Activated naive CD4-positive, alpha-beta T cell treated with anti-CD3 and anti-CD28 coated beads, Interleukin-2, amount 50 U/mL, for 72 hours (primary cell): Measurements from ENCODE around the gene HAUS1. TPM values are rescaled to one million over a fixed set of nuclear protein-coding genes. Genes with fewer than 3 reads are reported as not detected.
"Not testable (repeated sequence)": the region's sequence is repeated elsewhere in the genome, so short reads cannot be mapped to it uniquely, and the experiment has no call there.

Experiments
- ATAC-seq, 2 donors: fragments of 150-1000 bp; cut with Tn5 transposase; 2 replicates each; pipeline ENCODE4 v1.10.0; 2021; ENCODE audit warnings: mild to moderate bottlenecking in 2 of 2, moderate library complexity in 2 of 2
- DNase-seq, 2 donors: peaks; one replicate each; pipeline ENCODE4 v3.0.0; 2021 to 2022; ENCODE audit warnings: low spot score in 2 of 2
- H3K27ac Mint-ChIP-seq, 2 donors: one replicate each; pipeline ENCODE4 v1.8.0; 2022; ENCODE audit warnings: mild to moderate bottlenecking in 2 of 2, mixed read lengths in 2 of 2
- H3K36me3 Mint-ChIP-seq, 2 donors: one replicate each; pipeline ENCODE4 v1.8.0; 2022; ENCODE audit warnings: mixed read lengths in 2 of 2
- H3K9me3 Mint-ChIP-seq, 2 donors: one replicate each; pipeline ENCODE4 v1.8.0; 2022; ENCODE audit warnings: mixed read lengths in 2 of 2
- total RNA-seq, 2 donors: library from RNA; stranded (reverse); gene quantifications; one replicate each; pipeline ENCODE4 v1.2.3, GENCODE V29; 2022

The HAUS1 gene
- total RNA-seq, 2 donors from 2014 or later: 54.4 to 61.4 TPM

- DNase-seq: no peak
- H3K27ac Mint-ChIP-seq: peak overlapping the region in 1 of 2 donors; percentile 15
- ATAC-seq: no peak
- H3K9me3 Mint-ChIP-seq: no peaks in the 10 kb centered on the region
- peaks cover 0 to 13% of the 10 kb centered on the region in 2 donors for H3K36me3 Mint-ChIP-seq
These were observed 59.8 kb downstream of the HAUS1 start for GRCh38 chr18:46163941-46164499.

DNA sequence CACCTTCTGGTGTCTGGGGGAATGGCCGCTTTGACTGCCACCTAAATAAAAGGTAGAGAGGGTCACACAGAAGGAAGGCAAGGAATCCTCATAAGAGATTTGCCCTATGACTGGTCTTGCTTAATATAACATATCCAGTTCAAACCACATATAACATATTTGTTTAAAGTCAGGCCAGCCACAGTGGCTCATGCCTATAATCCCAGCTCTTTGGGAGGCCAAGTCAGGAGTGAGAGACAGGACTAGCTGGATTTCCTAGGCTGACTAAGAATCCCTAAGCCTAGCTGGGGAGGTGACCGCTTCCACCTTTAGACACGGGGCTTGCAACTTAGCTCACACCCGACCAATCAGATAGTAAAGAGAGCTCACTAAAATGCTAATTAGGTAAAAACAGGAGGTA lies 60.3 kb downstream of the HAUS1 start:
- not testable (repeated sequence) for ATAC-seq, H3K9me3 Mint-ChIP-seq, DNase-seq
- Mint-ChIP-seq H3K36me3 (peaks cover 0 to 13% of the 10 kb centered on the region in 2 donors), H3K27ac (peak overlapping the region in 1 of 2 donors; percentile 15)

- Mint-ChIP-seq H3K36me3 (peaks cover 0 to 13% of the 10 kb centered on the region in 2 donors), H3K27ac (no peak overlapping the region), H3K9me3 (no peaks in the 10 kb centered on the region)
- ATAC-seq (no peak), DNase-seq (no peak)
These were observed 60.7 kb downstream of the HAUS1 start for GRCh38 chr18:46164920-46165319.

GRCh38 chr18:46166261-46166970 lies 62.2 kb downstream of the HAUS1 start:
- H3K36me3 Mint-ChIP-seq: peaks cover 0 to 5% of the 10 kb centered on the region in 2 donors
- no peaks in the 10 kb centered on the region for H3K9me3 Mint-ChIP-seq
- ATAC-seq (no peak), DNase-seq (no peak)
- H3K27ac Mint-ChIP-seq: peak overlapping the region in 1 of 2 donors; percentile 29

- ATAC-seq (peak; percentile 34 to 59), DNase-seq (peak in 1 of 2 donors; percentile 28)
- H3K27ac Mint-ChIP-seq: peak overlapping the region; percentile 80 to 93
- no peaks in the 10 kb centered on the region for H3K9me3 Mint-ChIP-seq
- H3K36me3 Mint-ChIP-seq: peaks cover 0 to 5% of the 10 kb centered on the region in 2 donors
These were observed 63.8 kb downstream of the HAUS1 start for GRCh38 chr18:46167971-46168370.

- Mint-ChIP-seq H3K36me3 (peaks cover 11 to 12% of the 10 kb centered on the region in 2 donors), H3K27ac (peak overlapping the region in 1 of 2 donors; percentile 11)
- DNase-seq: no peak
These were observed 65.3 kb downstream of the HAUS1 start for GRCh38 chr18:46169464-46169941.

GRCh38 chr18:46171331-46171730 lies 67.1 kb downstream of the HAUS1 start:
- H3K36me3 Mint-ChIP-seq: peaks cover 12 to 15% of the 10 kb centered on the region in 2 donors
- H3K27ac Mint-ChIP-seq: no peak overlapping the region
- DNase-seq (no peak), ATAC-seq (no peak)
- no peaks in the 10 kb centered on the region for H3K9me3 Mint-ChIP-seq

More at GRCh38 chr18:46169464-46169941, 65.3 kb downstream of the HAUS1 start:
- no peak for ATAC-seq
- H3K9me3 Mint-ChIP-seq: no peaks in the 10 kb centered on the region

DNA sequence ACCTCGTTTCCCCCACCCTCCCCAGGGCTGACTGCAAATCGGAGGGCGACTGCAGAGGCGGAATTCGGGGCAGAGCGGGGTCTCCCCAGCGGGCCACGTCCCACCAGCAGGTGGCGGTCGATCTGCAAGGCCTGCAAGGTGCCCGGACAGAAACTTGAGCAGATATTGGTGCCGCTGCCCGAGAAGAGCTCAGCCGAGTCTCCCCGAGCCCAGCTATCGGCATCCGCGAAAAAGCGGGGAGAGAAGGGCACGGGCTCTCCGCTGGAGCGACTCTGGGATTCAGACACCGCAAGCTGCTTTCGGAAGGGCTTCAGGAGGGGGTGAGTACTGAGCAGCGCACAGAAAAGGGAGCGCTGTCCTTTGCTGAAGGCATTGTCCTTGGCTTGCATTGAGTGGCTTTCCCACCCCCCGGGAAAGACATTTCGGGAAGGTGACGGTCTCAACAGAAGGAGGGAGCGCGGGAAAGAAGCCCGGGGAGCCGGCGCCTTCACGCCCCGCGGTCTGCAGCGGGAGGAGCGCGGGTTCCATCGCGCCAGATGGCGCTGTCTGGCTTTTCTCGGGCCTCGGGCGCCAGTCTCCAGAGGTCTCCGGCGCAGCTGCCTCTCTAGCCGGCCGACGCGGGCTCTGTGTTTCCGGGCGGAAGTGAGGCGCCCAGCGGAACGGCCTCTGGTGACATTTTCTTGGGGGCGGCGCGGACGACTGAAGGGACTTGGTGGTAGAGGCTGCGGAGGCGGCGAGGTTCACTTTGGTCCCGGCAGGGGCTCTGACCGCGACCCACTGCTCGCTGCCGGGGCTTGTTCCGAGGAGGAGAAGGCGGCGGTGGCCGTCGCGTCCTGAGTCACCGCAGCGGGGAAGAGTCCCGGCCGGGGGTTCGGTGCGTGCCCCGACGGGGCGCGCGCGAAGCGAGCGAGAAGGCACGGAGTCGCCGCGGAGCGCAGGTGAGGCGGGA lies 69.5 kb downstream of the HAUS1 start:
- DNase-seq: peak; percentile 93 to 96
- H3K27ac Mint-ChIP-seq: peak overlapping the region; percentile 99
- H3K36me3 Mint-ChIP-seq: peaks cover 15 to 19% of the 10 kb centered on the region in 2 donors
- ATAC-seq: peak; percentile 88 to 89
- H3K9me3 Mint-ChIP-seq: no peaks in the 10 kb centered on the region

DNA sequence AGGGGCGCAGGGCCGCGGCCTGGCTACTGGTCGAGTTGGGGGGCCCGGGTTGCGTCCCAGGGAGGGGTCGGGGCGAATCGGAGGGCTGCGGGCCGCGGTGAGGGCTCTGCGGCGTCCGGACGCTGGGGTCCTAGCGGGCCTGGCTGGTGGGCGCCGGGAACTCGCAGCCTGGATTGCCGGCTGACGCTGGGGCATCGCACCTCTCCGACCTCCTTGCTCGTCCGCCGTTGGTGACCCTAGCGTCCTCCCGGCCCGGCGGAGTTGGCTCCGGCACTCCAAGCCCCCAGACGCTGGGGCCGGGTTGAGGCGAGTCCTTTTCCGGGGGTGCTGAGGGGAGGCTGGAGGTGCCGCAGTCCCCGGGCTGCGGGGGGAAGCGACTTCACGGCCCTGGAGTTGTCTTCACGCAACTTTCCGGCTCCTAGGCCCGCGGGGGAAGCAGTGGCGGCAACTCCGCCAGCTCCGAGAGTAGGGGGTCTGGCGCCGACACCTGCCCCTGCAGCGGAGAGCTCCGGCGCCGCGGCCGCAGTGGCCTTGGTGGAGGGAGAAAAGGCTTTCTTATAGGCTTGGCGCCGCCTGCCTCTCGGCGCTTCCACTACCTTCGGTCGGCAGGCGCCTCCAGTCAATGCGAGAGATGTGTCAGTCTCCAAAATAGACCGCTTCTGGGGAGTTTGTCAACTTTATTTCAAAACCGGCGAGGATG lies 70.3 kb downstream of the HAUS1 start:
- H3K27ac Mint-ChIP-seq: peak overlapping the region; percentile 88 to 99
- peak; percentile 47 to 48 for ATAC-seq
- H3K36me3 Mint-ChIP-seq: peaks cover 15 to 24% of the 10 kb centered on the region in 2 donors
- peak; percentile 63 to 70 for DNase-seq
- no peaks in the 10 kb centered on the region for H3K9me3 Mint-ChIP-seq

DNA sequence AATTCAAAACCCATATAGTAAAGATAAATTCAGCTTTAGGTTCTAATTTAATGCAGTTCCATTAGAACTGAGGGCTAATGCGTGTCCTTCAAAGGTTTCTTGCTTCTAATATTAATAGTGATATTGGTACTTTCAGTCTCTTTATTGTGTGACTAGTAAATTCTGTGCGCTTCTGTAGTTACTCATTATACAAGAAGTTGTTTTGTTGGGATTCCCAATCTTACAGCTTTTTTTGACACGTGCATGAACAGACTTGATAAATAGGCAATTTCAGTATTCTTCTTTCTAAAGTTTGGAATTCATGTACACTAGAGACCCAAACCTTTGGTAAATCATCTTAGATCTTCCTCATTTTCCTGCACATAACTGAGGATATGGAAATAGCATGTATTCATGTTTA lies 71.8 kb downstream of the HAUS1 start:
- ATAC-seq: no peak
- H3K36me3 Mint-ChIP-seq: peaks cover 15 to 24% of the 10 kb centered on the region in 2 donors
- no peak for DNase-seq
- H3K9me3 Mint-ChIP-seq: no peaks in the 10 kb centered on the region
- peak overlapping the region; percentile 93 to 99 for H3K27ac Mint-ChIP-seq

Other genes starting within 250 kb of the HAUS1 start
- 10 to 100 TPM; 20.9 to 34.2 TPM for gene EPG5, start 137.1 kb upstream of the HAUS1 start, total RNA-seq
- gene PSTPIP2, start 32.1 kb upstream of the HAUS1 start, total RNA-seq: 1 to 10 TPM; 2.9 to 8.3 TPM
- 100 to 1,000 TPM; 452 to 469 TPM for gene ATP5F1A, start 6.1 kb upstream of the HAUS1 start, total RNA-seq